ENCODE results near the gene CITED4.

GRCh38 chr1:40899230-40899870, 37.2 kb upstream of the CITED4 start:
- TF ChIP-seq, protein P1, sequence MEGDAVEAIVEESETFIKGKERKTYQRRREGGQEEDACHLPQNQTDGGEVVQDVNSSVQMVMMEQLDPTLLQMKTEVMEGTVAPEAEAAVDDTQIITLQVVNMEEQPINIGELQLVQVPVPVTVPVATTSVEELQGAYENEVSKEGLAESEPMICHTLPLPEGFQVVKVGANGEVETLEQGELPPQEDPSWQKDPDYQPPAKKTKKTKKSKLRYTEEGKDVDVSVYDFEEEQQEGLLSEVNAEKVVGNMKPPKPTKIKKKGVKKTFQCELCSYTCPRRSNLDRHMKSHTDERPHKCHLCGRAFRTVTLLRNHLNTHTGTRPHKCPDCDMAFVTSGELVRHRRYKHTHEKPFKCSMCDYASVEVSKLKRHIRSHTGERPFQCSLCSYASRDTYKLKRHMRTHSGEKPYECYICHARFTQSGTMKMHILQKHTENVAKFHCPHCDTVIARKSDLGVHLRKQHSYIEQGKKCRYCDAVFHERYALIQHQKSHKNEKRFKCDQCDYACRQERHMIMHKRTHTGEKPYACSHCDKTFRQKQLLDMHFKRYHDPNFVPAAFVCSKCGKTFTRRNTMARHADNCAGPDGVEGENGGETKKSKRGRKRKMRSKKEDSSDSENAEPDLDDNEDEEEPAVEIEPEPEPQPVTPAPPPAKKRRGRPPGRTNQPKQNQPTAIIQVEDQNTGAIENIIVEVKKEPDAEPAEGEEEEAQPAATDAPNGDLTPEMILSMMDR (conservative IDR thresholded peaks at IDR 0.05; ENCODE audit: low read length): no peak
- no peak for TF ChIP-seq EZH2phosphoT487 (IDR thresholded peaks at IDR 0.05; ENCODE audit: borderline replicate concordance)

Data from Loucy (cell line).